ENCODE results near the gene SMYD1.

The SMYD1 gene

GRCh38 chr2:88097891-88098557, 30.4 kb downstream of the SMYD1 start:
- no peak for TF ChIP-seq CTCF (conservative IDR thresholded peaks at IDR 0.05; ENCODE audit: low read depth, low read length)
- Histone ChIP-seq H3K9ac (no peak overlapping the region), H2AFZ (ENCODE audit: low read depth) (no peak overlapping the region), H3K36me3 (ENCODE audit: insufficient read depth) (no peaks in the 10 kb centered on the region), H4K20me1 (ENCODE audit: insufficient read depth) (no peaks in the 10 kb centered on the region), H3K4me3 (IDR thresholded peaks at IDR 0.05; ENCODE audit: insufficient read depth, low read depth, low read length) (no peak overlapping the region), H3K4me2 (no peak overlapping the region), H3K4me1 (ENCODE audit: low read depth, poor library complexity, severe bottlenecking) (no peaks in the 10 kb centered on the region), H3K27ac (no peak overlapping the region), H3K79me2 (ENCODE audit: insufficient read depth, low read depth) (no peaks in the 10 kb centered on the region), H3K27me3 (ENCODE audit: insufficient read depth, low read depth) (no peaks in the 10 kb centered on the region)

- H3K79me2 ChIP-seq (ENCODE audit: insufficient read depth, low read depth), result no peaks in the 10 kb centered on the region
- no peaks in the 10 kb centered on the region for H3K36me3 ChIP-seq (ENCODE audit: insufficient read depth)
- no peaks in the 10 kb centered on the region for H4K20me1 ChIP-seq (ENCODE audit: insufficient read depth)
- H3K4me3 ChIP-seq (IDR thresholded peaks at IDR 0.05; ENCODE audit: insufficient read depth, low read depth, low read length), result no peak overlapping the region
- H3K9ac ChIP-seq, result no peak overlapping the region
- H3K4me1 ChIP-seq (ENCODE audit: low read depth, poor library complexity, severe bottlenecking), result no peaks in the 10 kb centered on the region
- no peak overlapping the region for H3K27ac ChIP-seq
- H3K27me3 ChIP-seq (ENCODE audit: insufficient read depth, low read depth), result no peaks in the 10 kb centered on the region
- TF ChIP-seq CTCF (conservative IDR thresholded peaks at IDR 0.05; ENCODE audit: low read depth, low read length), result no peak
- H2AFZ ChIP-seq (ENCODE audit: low read depth), result no peak overlapping the region
- no peak overlapping the region for H3K4me2 ChIP-seq
These were observed 30.9 kb downstream of the SMYD1 start for GRCh38 chr2:88098558-88098900.

- Histone ChIP-seq H2AFZ (ENCODE audit: low read depth) (no peak overlapping the region), H4K20me1 (ENCODE audit: insufficient read depth) (no peaks in the 10 kb centered on the region), H3K4me2 (no peak overlapping the region), H3K79me2 (ENCODE audit: insufficient read depth, low read depth) (no peaks in the 10 kb centered on the region), H3K27me3 (ENCODE audit: insufficient read depth, low read depth) (no peaks in the 10 kb centered on the region), H3K4me1 (ENCODE audit: low read depth, poor library complexity, severe bottlenecking) (no peaks in the 10 kb centered on the region), H3K27ac (no peak overlapping the region), H3K4me3 (IDR thresholded peaks at IDR 0.05; ENCODE audit: insufficient read depth, low read depth, low read length) (no peak overlapping the region), H3K36me3 (ENCODE audit: insufficient read depth) (no peaks in the 10 kb centered on the region), H3K9ac (no peak overlapping the region)
- TF ChIP-seq CTCF (conservative IDR thresholded peaks at IDR 0.05; ENCODE audit: low read depth, low read length), result no peak
These were observed 32.3 kb downstream of the SMYD1 start for GRCh38 chr2:88099798-88100488.

- H3K27ac ChIP-seq, result no peak overlapping the region
- no peak overlapping the region for H3K4me2 ChIP-seq
- no peaks in the 10 kb centered on the region for H3K27me3 ChIP-seq (ENCODE audit: insufficient read depth, low read depth)
- no peak overlapping the region for H3K9ac ChIP-seq
- no peaks in the 10 kb centered on the region for H3K79me2 ChIP-seq (ENCODE audit: insufficient read depth, low read depth)
- no peaks in the 10 kb centered on the region for H4K20me1 ChIP-seq (ENCODE audit: insufficient read depth)
- TF ChIP-seq CTCF (conservative IDR thresholded peaks at IDR 0.05; ENCODE audit: low read depth, low read length), result no peak
- H3K36me3 ChIP-seq (ENCODE audit: insufficient read depth), result no peaks in the 10 kb centered on the region
- H3K4me1 ChIP-seq (ENCODE audit: low read depth, poor library complexity, severe bottlenecking), result no peaks in the 10 kb centered on the region
- H3K4me3 ChIP-seq (IDR thresholded peaks at IDR 0.05; ENCODE audit: insufficient read depth, low read depth, low read length), result no peak overlapping the region
- H2AFZ ChIP-seq (ENCODE audit: low read depth), result no peak overlapping the region
These were observed 32.8 kb downstream of the SMYD1 start for GRCh38 chr2:88100489-88100858.
